IPS DF 4.7 (cell line): ENCODE data around the gene PKN3.
A peak's percentile ranks its signal among the peaks of the same experiment; 100 is the strongest.

Experiments used
- DNase-seq: peaks from one replicate; pipeline ENCODE4 v3.0.0-alpha.2; 2013; ENCODE audit warnings: low spot score; ENCODE audit errors: extremely low read depth

Gene PKN3

DNA sequence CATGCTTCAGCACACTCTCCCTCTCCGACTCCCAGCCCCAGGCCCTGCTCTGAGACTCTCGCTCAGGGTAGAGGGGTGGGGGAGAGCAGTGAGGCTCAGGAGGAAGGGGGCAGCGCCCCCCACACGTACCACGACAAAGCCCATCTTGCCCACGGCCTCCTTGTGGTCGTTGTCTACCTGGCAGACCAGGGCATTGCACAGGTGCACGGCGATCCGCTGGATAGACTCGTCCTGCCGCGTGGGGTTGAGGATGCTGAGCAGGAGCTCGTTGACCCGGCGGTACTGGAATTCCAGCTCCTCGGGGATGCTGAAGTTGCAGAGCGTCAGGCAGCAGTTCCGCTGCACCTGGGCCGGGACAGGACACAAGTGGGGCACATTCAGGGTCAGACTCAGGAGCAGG, 40.1 kb downstream of the PKN3 start:
- no peak for DNase-seq

DNA sequence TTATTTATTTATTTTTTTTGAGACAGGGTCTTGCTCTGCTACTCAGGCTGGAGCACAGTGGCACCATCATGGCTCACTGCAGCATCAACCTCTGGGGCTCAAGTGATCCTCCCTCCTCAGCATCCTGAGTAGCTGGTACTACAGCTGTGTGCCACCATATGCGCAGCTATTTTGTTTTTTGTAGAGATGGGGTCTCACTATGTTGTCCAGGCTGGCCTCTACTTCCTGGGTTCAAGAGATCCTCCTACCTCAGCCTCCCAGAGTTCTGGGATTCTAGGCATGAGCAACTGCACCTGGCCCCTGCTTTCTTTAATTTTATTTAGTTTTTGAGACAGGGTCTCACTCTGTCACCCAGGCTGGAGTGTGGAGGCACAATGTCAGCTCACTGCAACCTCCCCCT, 41.1 kb downstream of the PKN3 start:
- no peak for DNase-seq

DNA sequence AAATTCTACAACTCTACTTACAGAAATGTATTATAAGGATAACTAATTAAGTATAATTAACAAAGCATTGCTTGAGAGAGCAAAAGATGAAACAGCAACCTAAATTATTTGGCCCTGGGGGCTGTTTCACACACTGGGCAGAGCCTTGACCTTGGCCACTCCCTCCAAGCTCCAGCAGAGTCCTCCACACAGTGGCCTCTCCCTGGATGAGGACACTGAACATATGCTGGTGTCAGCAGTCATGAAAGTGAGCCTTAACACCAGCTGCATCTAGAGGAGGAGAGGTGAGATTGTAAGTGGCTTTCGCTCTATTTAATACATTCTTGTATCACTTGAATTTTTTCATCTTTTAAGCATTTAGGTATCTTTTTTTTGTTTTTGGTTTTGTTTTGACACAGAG, 44.9 kb downstream of the PKN3 start:
- no peak for DNase-seq

DNA sequence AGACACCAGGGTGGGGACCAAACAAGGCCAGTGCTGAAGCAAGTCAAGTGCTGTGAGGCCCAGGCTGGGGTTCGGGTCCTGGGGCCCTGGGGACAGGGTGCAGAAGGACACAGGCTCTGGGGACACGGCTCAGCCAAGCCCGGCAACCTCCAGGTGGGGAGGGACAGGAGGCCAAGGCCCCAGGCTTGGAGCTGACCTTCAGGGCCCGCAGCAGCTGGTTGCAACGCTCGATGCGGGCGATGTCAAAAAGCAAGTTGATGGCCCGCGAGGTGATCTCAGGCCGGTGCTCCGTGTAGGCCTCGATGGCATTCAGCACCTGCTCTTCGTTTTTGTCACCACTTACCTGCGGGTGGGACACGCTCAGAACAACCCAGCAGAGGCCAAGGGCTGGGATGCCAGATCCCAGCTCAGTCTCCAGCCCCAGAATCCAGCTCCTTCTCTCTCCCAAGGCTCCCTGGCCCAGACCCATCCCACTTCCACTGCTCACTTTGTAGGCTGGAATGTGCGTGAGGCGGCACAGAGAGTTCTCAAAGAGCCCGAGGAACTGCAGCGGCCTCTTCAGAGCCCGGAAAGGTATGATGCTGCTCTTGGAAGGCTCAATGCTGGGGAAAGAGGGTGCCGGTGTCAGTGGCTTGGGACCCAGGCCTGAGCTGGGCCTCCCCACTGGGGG, 48.8 kb downstream of the PKN3 start:
- DNase-seq = no peak

DNA sequence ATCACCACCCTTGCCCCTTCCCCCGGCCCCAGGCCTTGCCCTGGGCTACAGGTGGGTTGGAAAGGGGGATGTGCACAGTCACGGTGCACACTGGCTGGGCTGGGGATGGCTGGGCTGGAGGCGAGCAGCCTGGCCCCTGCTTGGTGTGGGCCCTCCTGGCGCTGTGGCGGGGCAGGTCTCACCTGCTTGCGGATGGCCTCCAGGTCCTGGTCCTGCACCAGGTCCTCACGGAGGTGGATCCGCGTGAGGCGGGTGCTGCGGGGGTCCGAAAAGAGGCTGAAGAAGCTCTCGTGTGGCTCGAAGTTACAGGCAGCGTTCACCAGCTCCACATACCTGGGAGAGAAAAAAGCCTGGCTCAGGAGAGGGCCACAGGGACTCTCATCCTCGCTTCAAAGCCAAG, 51.3 kb downstream of the PKN3 start:
- no peak for DNase-seq

DNA sequence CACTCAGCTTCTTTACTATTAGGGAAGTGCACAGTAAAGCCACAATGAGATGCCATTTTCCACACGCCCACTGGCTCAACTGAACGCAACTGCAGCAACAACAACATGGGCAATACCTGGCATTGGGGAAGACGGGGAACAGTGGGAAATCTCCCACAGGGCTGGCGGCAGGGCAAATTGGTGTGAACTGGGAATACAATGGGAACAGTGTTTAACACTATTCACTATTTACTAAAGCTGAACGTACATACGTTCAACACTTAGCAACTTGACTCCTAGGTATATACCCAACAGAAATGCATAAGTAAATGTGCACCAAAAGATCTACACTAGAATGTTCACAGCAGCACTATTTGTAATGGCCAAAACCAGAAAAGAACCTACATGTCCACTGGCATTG, 55.3 kb downstream of the PKN3 start:
- no peak for DNase-seq

DNA sequence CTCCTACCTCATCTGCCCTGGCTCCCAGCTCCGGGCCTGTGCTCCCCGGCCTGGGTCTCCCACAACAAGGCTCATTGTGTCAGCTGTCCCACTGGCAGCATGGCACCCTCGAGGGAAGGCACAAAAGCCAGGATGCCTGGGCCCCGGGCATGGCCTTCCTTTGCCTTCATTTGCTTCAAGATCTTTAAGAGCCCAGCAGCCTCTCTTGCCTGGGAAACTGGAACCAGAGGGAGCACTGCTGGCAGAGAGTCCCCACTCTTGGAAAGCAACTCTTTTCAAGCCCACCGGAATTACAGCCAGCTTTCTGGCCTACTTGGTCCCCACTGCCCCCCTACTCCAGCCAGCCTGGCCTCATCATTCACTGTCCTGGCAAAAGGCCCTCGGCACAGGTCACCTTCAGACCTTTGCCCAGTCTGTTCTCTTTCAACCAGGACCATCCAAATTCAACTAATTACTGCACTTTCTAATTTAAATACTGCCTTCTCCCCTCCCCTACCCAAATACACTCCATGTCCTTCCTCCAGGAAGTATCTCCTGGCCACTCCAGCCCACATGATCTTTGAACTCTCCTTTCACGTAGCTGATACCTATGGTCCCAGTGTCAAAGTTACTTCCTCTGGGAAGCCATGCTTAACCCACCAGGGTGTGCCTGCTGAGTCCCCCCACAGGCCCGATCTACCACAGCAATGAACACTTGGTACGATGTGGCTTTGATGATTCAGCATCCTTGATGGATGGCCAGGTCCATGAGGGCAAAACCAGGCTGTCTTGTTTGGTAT, 60.6 kb downstream of the PKN3 start:
- no peak for DNase-seq

DNA sequence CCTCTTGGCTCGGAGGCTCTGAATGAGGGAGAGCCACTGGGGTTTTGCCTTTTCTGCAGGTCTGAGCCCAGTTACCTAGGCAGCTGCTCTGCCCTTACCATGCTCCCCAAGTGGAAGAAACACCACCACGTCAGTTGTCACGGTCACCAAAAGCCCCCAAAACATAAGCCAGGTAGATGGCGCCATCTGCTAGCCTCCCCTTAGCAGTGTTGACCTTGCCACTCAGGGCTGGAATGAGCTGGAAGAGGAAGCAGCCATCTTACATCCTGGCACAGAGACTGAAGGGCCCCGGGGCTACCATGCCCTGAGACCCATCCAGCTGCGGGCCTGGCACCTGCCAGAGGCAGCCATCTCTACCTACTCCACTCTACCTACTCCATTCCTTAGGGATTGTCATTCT, 62.1 kb downstream of the PKN3 start:
- peak; percentile 28 for DNase-seq

DNA sequence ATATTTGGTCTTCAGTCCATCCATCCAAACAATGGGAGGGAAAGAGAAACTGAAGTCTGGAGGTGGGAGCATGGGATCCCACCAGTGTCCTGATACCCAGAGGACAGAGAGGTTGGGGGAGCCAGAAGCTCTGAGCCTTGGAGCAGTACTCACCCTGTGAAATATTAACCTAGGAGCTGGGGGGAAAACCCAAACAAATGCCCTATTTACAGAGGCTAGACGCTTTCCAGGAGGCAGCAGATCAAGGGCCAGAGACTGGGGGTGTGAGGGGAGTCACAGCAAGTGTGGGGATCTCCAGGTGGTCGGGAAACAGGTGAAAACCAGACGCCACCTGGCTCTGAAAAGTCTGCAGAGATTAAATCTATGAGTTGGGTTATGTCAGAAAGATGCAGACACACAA, 63.2 kb downstream of the PKN3 start:
- DNase-seq = no peak

DNA sequence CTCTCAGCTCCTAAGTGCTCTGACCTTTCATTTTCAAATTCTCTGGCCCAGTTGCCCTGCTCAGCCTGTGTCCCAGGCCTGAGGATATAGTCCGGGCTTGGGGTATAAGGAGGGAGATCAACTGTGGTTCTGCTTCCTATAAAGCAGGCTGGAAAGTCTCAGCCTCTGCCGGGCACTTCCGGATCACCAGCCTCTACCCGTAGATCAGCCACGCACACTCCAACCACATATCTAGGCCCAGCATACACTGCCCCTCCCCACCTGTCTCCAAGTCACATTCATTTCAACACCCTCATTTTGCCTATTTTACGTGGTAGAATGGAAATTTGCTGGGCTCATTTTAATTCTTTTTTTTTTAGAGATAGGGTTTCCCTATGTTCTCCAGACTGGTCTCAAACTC, 66.3 kb downstream of the PKN3 start:
- no peak for DNase-seq
